GM23338 (cell line): ENCODE data around the gene YWHAH. TPM values are rescaled to one million over a fixed set of nuclear protein-coding genes. Genes with fewer than 3 reads are reported as not detected.

Source experiments
- ATAC-seq: fragments of 200-7000 bp; cut with Tn5 transposase; 3 replicates; pipeline ENCODE4 v1.9.1; 2020
- DNase-seq: peaks from one replicate; pipeline ENCODE4 v3.0.0-alpha.2; 2015; ENCODE audit warnings: low spot score
- H2AFZ ChIP-seq: fragments of 200-600 bp; sonication (generic); 2 replicates; pipeline ENCODE4 v1.8.0; 2016; ENCODE audit warnings: antibody characterized with exemption, mild to moderate bottlenecking, moderate library complexity
- H3F3A ChIP-seq: fragments of 200-600 bp; sonication (generic); replicated peaks from 2 replicates; pipeline ENCODE4 v1.8.0; 2017; ENCODE audit warnings: antibody characterized with exemption, mixed run types, low read depth
- H3K27ac ChIP-seq: fragments of 200-600 bp; sonication (generic); 2 replicates; pipeline ENCODE4 v1.6.1; 2016; ENCODE audit warnings: low read depth
- H3K27me3 ChIP-seq: fragments of 200-600 bp; sonication (generic); 2 replicates; pipeline ENCODE4 v1.8.0; 2016; ENCODE audit warnings: mild to moderate bottlenecking, mixed run types, moderate library complexity; ENCODE audit not compliant: insufficient read depth
- H3K36me3 ChIP-seq: fragments of 200-600 bp; sonication (generic); 2 replicates; pipeline ENCODE4 v1.8.0; 2016; ENCODE audit warnings: mild to moderate bottlenecking; ENCODE audit not compliant: insufficient read depth
- H3K4me1 ChIP-seq: fragments of 200-600 bp; sonication (generic); 2 replicates; pipeline ENCODE4 v1.8.0; 2016; ENCODE audit warnings: mild to moderate bottlenecking, moderate library complexity; ENCODE audit not compliant: insufficient read depth
- H3K4me2 ChIP-seq: fragments of 200-600 bp; sonication (generic); 2 replicates; pipeline ENCODE4 v1.7.1; 2017; ENCODE audit warnings: mixed run types
- H3K4me3 ChIP-seq: fragments of 200-600 bp; sonication (generic); 2 replicates; pipeline ENCODE4 v1.6.1; 2016; ENCODE audit warnings: mixed run types
- H3K79me2 ChIP-seq: fragments of 200-600 bp; sonication (generic); replicated peaks from 2 replicates; pipeline ENCODE4 v1.8.0; 2017; ENCODE audit warnings: mild to moderate bottlenecking; ENCODE audit not compliant: insufficient read depth
- H3K9me2 ChIP-seq: fragments of 200-600 bp; sonication (generic); 2 replicates; pipeline ENCODE4 v1.8.0; 2017; ENCODE audit not compliant: insufficient read depth
- H4K20me1 ChIP-seq: fragments of 200-600 bp; sonication (generic); replicated peaks from 2 replicates; pipeline ENCODE4 v1.8.0; 2017; ENCODE audit warnings: mild to moderate bottlenecking; ENCODE audit not compliant: insufficient read depth
- H3K27ac Mint-ChIP-seq: 2 replicates; pipeline ENCODE4 v1.8.0; 2020; ENCODE audit warnings: inconsistent platforms, mild to moderate bottlenecking, moderate library complexity, mixed read lengths
- H3K27me3 Mint-ChIP-seq: 3 replicates; pipeline ENCODE4 v1.8.0; 2022; ENCODE audit warnings: low read depth, mild to moderate bottlenecking, moderate library complexity, mixed read lengths, inconsistent platforms; ENCODE audit not compliant: insufficient read depth, poor library complexity
- H3K36me3 Mint-ChIP-seq: 3 replicates; pipeline ENCODE4 v1.8.0; 2021; ENCODE audit warnings: low read depth, mild to moderate bottlenecking, inconsistent platforms, moderate library complexity, mixed read lengths
- H3K4me1 Mint-ChIP-seq: 3 replicates; pipeline ENCODE4 v1.8.0; 2020; ENCODE audit warnings: mild to moderate bottlenecking, inconsistent platforms, mixed read lengths
- H3K4me3 Mint-ChIP-seq: 3 replicates; pipeline ENCODE4 v1.8.0; 2021; ENCODE audit warnings: moderate library complexity, mild to moderate bottlenecking, inconsistent platforms, mixed read lengths
- H3K9me3 Mint-ChIP-seq: 3 replicates; pipeline ENCODE4 v1.8.0; 2020; ENCODE audit warnings: moderate library complexity, mild to moderate bottlenecking, inconsistent platforms, mixed read lengths
- CREB1 ChIP-seq: fragments of 250-450 bp; sonication (Bioruptor Pico); IDR thresholded peaks from 2 replicates; pipeline ENCODE4 v1.5.0; 2020; ENCODE audit warnings: low read depth, mild to moderate bottlenecking, moderate library complexity
- ETS1 ChIP-seq: IDR thresholded peaks from 2 replicates; pipeline ENCODE4 v1.6.1; 2016; ENCODE audit warnings: antibody characterized with exemption
- EZH2 ChIP-seq: fragments of 200-600 bp; sonication (generic); IDR thresholded peaks from one replicate; pipeline ENCODE4 v1.8.0; 2017; ENCODE audit warnings: antibody characterized with exemption, mild to moderate bottlenecking, low read depth; ENCODE audit not compliant: unreplicated experiment
- EZH2phosphoT487 ChIP-seq: fragments of 200-600 bp; sonication (generic); IDR thresholded peaks from one replicate; pipeline ENCODE4 v1.8.1; 2018; ENCODE audit warnings: antibody characterized with exemption; ENCODE audit not compliant: unreplicated experiment
- JUNB ChIP-seq: IDR thresholded peaks from one replicate; pipeline ENCODE4 v1.6.1; 2016; ENCODE audit warnings: antibody characterized with exemption; ENCODE audit not compliant: unreplicated experiment
- POLR2AphosphoS5 ChIP-seq: IDR thresholded peaks from 2 replicates; pipeline ENCODE4 v1.6.1; 2016; ENCODE audit warnings: antibody characterized with exemption, low read depth
- REST ChIP-seq: IDR thresholded peaks from one replicate; pipeline ENCODE4 v1.6.1; 2018; ENCODE audit warnings: antibody characterized with exemption; ENCODE audit not compliant: unreplicated experiment
- STAT1 ChIP-seq: IDR thresholded peaks from one replicate; pipeline ENCODE4 v1.6.1; 2016; ENCODE audit warnings: antibody characterized with exemption; ENCODE audit not compliant: unreplicated experiment
- ZNF331 ChIP-seq: fragments of 250-450 bp; sonication (Bioruptor Pico); IDR thresholded peaks from 2 replicates; pipeline ENCODE4 v1.5.0; 2020; ENCODE audit warnings: low read depth, mild to moderate bottlenecking, moderate library complexity
- ZNF462 ChIP-seq: fragments of 250-450 bp; sonication (Bioruptor Pico); IDR thresholded peaks from 2 replicates; pipeline ENCODE4 v1.5.0; 2020; ENCODE audit warnings: mild to moderate bottlenecking, moderate library complexity
- polyA plus RNA-seq: library from polyadenylated mRNA; unstranded; fragments of >200 nt; fragmentation: Nextera tagmentation; extraction: Ambion mirVana; gene quantifications from 2 replicates; pipeline ENCODE4 v1.2.1, GENCODE V29; 2016
- total RNA-seq: library from RNA; depleted of rRNA; stranded (reverse); fragments of >200 nt; shearing (Covaris generic); gene quantifications from 2 replicates; pipeline ENCODE4 v1.2.3, GENCODE V29; 2014

YWHAH gene
- total and polyA plus RNA-seq, 2 experiments from 2014 or later, result 277 to 283 TPM

GRCh38 chr22:31958625-31959239, 14.4 kb downstream of the YWHAH start:
- Histone ChIP-seq H3K9me2 (no peaks in the 10 kb centered on the region), H4K20me1 (peaks cover 26% of the 10 kb centered on the region), H3F3A (peaks cover 10% of the 10 kb centered on the region; the same call in 1 of the 2 replicates), H2AFZ (no peak overlapping the region), H3K79me2 (peaks cover 27% of the 10 kb centered on the region), H3K4me3 (no peak overlapping the region), H3K4me2 (0 out of 2 replicates have a peak overlapping the region, but pooled peaks have one; percentile 21), H3K27me3 (no peaks in the 10 kb centered on the region), H3K27ac (peak overlapping the region; percentile 12; the same call in 1 of the 2 replicates), H3K4me1 (peaks cover 17% of the 10 kb centered on the region; the same call in 1 of the 2 replicates), H3K36me3 (peaks cover 12% of the 10 kb centered on the region)
- Mint-ChIP-seq H3K4me3 (no peak overlapping the region), H3K4me1 (peaks cover 23% of the 10 kb centered on the region), H3K9me3 (no peaks in the 10 kb centered on the region), H3K27ac (peak overlapping the region; percentile 56; the same call in 1 of the 2 replicates), H3K27me3 (peaks cover 8% of the 10 kb centered on the region), H3K36me3 (peaks cover 42% of the 10 kb centered on the region)
- ATAC-seq (no peak), DNase-seq (no peak)
- TF ChIP-seq JUNB, result no peak
- no peak for TF ChIP-seq POLR2AphosphoS5
- no peak for TF ChIP-seq ZNF331 (CRISPR knock-in tag)

- Mint-ChIP-seq H3K4me3 (no peak overlapping the region), H3K27ac (peak overlapping the region; percentile 68; the same call in 1 of the 2 replicates), H3K4me1 (peaks cover 15% of the 10 kb centered on the region), H3K9me3 (no peaks in the 10 kb centered on the region), H3K27me3 (peaks cover 13% of the 10 kb centered on the region), H3K36me3 (peaks cover 32% of the 10 kb centered on the region)
- H3K4me2 ChIP-seq, result peak overlapping the region; percentile 61
- H3K4me1 ChIP-seq, result peaks cover 17% of the 10 kb centered on the region; the same call in 1 of the 2 replicates
- H3K27ac ChIP-seq, result 0 out of 2 replicates have a peak overlapping the region, but pooled peaks have one; percentile 24
- no peaks in the 10 kb centered on the region for H3K9me2 ChIP-seq
- H3F3A ChIP-seq, result peaks cover 10% of the 10 kb centered on the region; the same call in 1 of the 2 replicates
- no peak overlapping the region for H2AFZ ChIP-seq
- H3K36me3 ChIP-seq, result peaks cover 12% of the 10 kb centered on the region
- peaks cover 6% of the 10 kb centered on the region; the same call in 1 of the 2 replicates for H3K79me2 ChIP-seq
- H3K27me3 ChIP-seq, result no peaks in the 10 kb centered on the region
- ATAC-seq (peak; percentile 66), DNase-seq (peak; percentile 57)
- peaks cover 8% of the 10 kb centered on the region; the same call in 1 of the 2 replicates for H4K20me1 ChIP-seq
- no peak overlapping the region for H3K4me3 ChIP-seq
- TF ChIP-seq STAT1 (no peak), ETS1 (no peak), EZH2 (no peak), POLR2AphosphoS5 (no peak), REST (no peak), CREB1 (CRISPR knock-in tag) (no peak), ZNF462 (CRISPR knock-in tag) (no peak), EZH2phosphoT487 (no peak)
Observed at GRCh38 chr22:31960767-31961166, 16.4 kb downstream of the YWHAH start.
